Transverse colon (tissue), 4 donors: ENCODE measurements around the gene GFPT2.

Experiments
- EP300 ChIP-seq: sonication (generic); formaldehyde crosslinking; IDR thresholded peaks from one replicate; pipeline ENCODE4 v1.6.1; 2017; ENCODE audit warnings: antibody characterized with exemption, low read depth
- POLR2A ChIP-seq: fragments of 450-650 bp; IDR thresholded peaks from one replicate; pipeline ENCODE4 v1.6.1; 2016; ENCODE audit warnings: antibody characterized with exemption, mild to moderate bottlenecking, moderate library complexity
- POLR2AphosphoS5 ChIP-seq, 3 donors: sonication (generic); formaldehyde crosslinking; IDR thresholded peaks; one replicate each; pipeline ENCODE4 v1.6.1; 2016; ENCODE audit warnings: antibody characterized with exemption in 3 of 3
- TF ChIP-seq, protein P1 (sequence below), 5 experiments: fragments of 200-600 bp in 3 of 5; fragments of 450-650 bp in 2 of 5; sonication (generic) in 3 of 5; IDR thresholded peaks; 1 replicate in 2 of 5; 2 replicates in 3 of 5; pipeline ENCODE4 v1.5.1; 2016 to 2017; ENCODE audit warnings: antibody characterized with exemption in 5 of 5, inconsistent platforms in 3 of 5, mild to moderate bottlenecking in 2 of 5, moderate library complexity in 1 of 5

DNA sequence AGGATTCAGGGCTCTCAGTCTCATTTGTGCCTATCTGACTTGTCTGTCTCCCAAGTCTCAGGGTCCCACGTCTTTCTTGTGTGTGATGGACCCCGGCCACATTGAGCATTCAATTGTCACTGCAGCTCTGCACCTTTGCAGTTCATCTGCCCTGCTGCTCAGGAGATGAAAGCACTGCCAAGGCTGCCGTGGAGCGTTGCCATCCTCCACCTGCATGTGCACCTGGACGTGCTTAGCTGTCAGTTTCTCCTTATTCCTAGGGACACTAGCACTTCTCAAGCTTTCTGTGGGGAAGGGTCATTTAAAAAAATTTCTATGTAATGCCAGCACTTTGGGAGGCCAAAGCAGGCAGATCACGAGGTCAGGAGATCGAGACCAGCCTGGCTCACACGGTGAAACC lies 22.8 kb upstream of the GFPT2 start:
- TF ChIP-seq, protein P1, sequence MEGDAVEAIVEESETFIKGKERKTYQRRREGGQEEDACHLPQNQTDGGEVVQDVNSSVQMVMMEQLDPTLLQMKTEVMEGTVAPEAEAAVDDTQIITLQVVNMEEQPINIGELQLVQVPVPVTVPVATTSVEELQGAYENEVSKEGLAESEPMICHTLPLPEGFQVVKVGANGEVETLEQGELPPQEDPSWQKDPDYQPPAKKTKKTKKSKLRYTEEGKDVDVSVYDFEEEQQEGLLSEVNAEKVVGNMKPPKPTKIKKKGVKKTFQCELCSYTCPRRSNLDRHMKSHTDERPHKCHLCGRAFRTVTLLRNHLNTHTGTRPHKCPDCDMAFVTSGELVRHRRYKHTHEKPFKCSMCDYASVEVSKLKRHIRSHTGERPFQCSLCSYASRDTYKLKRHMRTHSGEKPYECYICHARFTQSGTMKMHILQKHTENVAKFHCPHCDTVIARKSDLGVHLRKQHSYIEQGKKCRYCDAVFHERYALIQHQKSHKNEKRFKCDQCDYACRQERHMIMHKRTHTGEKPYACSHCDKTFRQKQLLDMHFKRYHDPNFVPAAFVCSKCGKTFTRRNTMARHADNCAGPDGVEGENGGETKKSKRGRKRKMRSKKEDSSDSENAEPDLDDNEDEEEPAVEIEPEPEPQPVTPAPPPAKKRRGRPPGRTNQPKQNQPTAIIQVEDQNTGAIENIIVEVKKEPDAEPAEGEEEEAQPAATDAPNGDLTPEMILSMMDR (IDR thresholded peaks at IDR 0.05): no peak
- TF ChIP-seq POLR2A: no peak
- no peak for TF ChIP-seq POLR2AphosphoS5 (IDR thresholded peaks at IDR 0.05)
- TF ChIP-seq EP300: no peak
